SJCRH30 (cell line): ENCODE data around the gene HAND2. TPM values are rescaled to one million over a fixed set of nuclear protein-coding genes. Genes with fewer than 3 reads are reported as not detected.

Experiments
- DNase-seq, 2 experiments: peaks; one replicate each; pipeline ENCODE4 v3.0.0-alpha.2; 2015 to 2020
- H3K27ac ChIP-seq: fragments of 250-450 bp; sonication (Bioruptor Pico); 2 replicates; pipeline ENCODE4 v1.5.1; 2020; ENCODE audit warnings: mild to moderate bottlenecking, moderate library complexity
- H3K27me3 ChIP-seq: fragments of 250-450 bp; sonication (Bioruptor Pico); 2 replicates; pipeline ENCODE4 v1.5.1; 2020; ENCODE audit warnings: mild to moderate bottlenecking, moderate library complexity
- H3K36me3 ChIP-seq: fragments of 250-450 bp; sonication (Bioruptor Pico); 2 replicates; pipeline ENCODE4 v1.5.1; 2020; ENCODE audit warnings: mild to moderate bottlenecking, moderate library complexity
- H3K4me1 ChIP-seq: fragments of 250-450 bp; sonication (Bioruptor Pico); 2 replicates; pipeline ENCODE4 v1.5.1; 2020; ENCODE audit warnings: mild to moderate bottlenecking, moderate library complexity
- H3K4me3 ChIP-seq: fragments of 250-450 bp; sonication (Bioruptor Pico); 2 replicates; pipeline ENCODE4 v1.5.1; 2020; ENCODE audit warnings: mild to moderate bottlenecking, moderate library complexity
- H3K9me3 ChIP-seq: fragments of 250-450 bp; sonication (Bioruptor Pico); replicated peaks from 2 replicates; pipeline ENCODE4 v1.5.1; 2020; ENCODE audit warnings: mild to moderate bottlenecking, moderate library complexity
- total RNA-seq: library from RNA; depleted of rRNA; stranded (reverse); fragments of >200 nt; shearing (Covaris generic); gene quantifications from 2 replicates; pipeline ENCODE4 v1.2.3, GENCODE V29; 2014; rRNA removed

HAND2 gene
- 2.3 and 3.4 TPM in 2 replicates for total RNA-seq

DNA sequence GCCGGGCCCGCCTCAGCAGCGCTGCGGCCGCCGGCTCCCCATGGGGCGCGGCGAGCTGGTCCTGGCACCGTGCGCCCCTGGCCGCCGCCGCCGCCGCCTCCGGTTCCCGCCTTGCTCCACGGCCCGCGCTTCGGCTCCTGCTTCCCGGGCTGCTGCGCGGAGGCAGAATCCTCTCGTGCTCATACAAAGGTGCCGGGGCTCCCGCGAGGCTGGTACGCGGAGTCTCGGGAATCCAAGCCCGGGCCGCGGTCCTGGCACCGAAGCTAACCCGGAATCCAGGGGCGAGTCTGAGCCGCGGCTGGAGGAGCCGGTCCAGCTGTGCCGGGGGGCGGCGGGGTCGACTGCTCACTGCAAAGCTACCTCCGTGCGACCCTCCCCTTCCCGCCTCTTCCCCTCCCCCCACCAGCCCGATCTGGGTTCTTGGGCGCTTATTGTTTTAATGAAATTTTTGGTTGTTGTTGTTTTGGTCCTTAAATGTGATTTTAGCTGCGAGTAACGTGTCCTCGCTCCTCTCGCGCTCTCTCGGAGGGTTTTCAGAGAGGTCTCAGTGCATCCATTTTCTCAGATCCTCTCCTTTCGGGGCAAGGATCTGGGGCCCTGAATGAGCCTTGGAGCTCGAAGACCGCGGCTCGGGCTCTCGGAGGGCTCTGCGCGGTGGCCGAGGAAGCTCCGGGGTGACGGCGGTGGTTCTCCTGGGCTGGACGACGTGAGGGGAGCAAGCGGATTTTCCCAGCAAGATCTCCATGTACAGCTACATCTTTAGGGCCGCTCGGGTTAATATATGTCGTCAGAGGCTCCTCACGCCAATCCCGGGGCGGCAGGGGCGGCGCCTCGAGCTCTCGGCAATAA, at the start of gene HAND2:
Gene HAND2, minus strand, starts transcription at position 753 of the 849 bp plus-strand sequence. CDS start 940 bp downstream, outside the sequence.
- DNase-seq = peak; percentile 59 to 75
- peak within 1 kb of the TSS; percentile 67 for H3K27ac ChIP-seq
- H3K36me3 ChIP-seq = no peaks in the 10 kb centered on the region
- peak within 1 kb of the TSS; percentile 65 for H3K4me3 ChIP-seq
- H3K4me1 ChIP-seq = no peaks in the 10 kb centered on the region
- H3K27me3 ChIP-seq = no peaks in the 10 kb centered on the region
- no peaks in the 10 kb centered on the region for H3K9me3 ChIP-seq

DNA sequence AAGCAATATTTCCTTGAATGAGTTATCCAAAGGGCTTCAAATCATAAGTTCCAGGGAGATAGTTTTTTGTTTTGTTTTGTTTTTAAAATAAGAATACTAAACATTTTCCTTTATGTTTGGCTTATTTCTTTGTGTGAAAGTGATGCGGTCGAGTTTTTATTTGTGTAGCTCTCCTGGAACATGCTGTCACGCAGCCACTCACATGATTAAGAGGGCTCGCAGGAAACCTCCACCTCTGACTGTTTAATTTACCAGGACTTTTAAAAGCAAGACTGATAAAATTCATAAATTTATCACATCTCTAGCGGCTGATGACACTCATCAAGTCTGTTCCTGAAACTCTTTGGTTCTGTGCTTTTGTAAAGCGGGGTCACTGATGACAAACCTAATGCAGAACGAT, 48.9 kb upstream of the HAND2 start:
- no peaks in the 10 kb centered on the region for H3K36me3 ChIP-seq
- no peak overlapping the region for H3K4me3 ChIP-seq
- no peak for DNase-seq
- H3K9me3 ChIP-seq = no peaks in the 10 kb centered on the region
- no peaks in the 10 kb centered on the region for H3K27me3 ChIP-seq
- no peaks in the 10 kb centered on the region for H3K4me1 ChIP-seq
- no peak overlapping the region for H3K27ac ChIP-seq

DNA sequence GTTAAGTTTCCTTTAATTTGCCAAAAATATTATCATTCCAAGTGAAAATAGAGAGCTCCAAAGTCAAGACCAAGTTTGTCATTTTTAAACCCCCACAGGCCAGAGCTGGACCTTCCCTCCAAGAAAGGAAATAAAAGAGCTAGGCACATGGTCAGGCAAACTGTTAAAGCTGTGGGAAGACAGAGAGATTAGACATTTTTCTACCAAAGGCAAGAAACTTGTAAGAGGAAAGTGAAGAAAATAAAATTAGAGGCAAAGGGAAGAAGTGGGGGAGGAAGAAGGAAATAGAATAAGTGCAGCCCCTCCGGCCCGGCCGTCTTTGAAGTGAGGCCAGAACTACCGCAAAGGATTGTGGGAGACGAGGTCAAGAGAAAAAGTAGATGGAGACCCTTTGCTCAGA, 47.9 kb upstream of the HAND2 start:
- no peaks in the 10 kb centered on the region for H3K9me3 ChIP-seq
- H3K4me3 ChIP-seq = no peak overlapping the region
- no peaks in the 10 kb centered on the region for H3K36me3 ChIP-seq
- DNase-seq = no peak
- no peaks in the 10 kb centered on the region for H3K4me1 ChIP-seq
- no peaks in the 10 kb centered on the region for H3K27me3 ChIP-seq
- H3K27ac ChIP-seq = no peak overlapping the region

DNA sequence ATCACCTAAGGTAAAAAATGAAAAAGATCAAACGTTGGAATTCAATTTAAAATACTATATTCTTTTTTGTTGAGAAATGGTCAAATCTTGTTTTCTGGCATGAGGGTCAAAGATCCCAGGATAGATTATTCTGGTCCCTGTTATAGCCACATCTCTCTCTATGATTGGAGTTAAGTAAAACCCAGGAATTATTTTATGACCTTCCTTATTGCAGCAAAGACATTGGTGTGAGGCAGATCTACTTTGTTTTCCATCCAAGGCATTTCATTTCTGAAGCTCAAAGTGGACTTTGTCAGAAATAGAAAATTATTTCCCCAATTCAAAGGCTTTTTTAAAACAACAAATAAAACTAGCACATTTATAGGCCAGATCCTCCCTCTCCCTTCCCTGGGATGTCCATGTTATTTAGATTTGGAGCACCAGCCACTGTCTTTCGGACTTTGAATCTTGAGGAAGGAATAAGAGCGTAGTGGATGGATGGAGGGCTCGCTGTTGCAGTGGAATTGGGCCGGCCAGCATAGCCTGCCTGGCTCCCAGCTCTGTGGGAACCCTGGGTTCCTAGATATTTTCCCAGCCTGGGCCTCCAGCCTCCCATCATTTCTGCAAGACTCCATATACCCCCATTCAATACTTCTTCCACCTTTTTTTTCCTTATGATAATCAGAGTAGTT, 45.6 kb upstream of the HAND2 start:
- Histone ChIP-seq H3K9me3 (no peaks in the 10 kb centered on the region), H3K4me1 (no peaks in the 10 kb centered on the region), H3K4me3 (no peak overlapping the region), H3K27ac (no peak overlapping the region), H3K27me3 (no peaks in the 10 kb centered on the region), H3K36me3 (no peaks in the 10 kb centered on the region)
- no peak for DNase-seq

DNA sequence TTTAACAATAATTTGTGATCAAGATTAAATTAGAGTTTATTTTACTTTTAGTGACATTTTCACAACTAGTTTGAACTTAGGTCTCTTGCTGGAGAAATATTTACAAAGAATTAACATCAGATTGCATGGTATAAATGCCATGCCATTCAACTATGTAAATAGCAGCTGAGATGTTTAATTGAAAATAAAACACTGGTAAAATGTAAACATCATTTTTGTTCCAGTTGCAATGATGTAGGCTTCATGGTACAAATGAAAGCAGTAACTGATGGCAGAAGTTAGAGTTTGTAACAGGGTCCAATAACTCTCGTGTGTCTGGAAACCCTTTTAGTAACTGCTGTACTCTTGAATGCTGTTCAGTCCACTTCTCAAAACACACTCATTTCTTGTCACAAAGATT, 43.7 kb upstream of the HAND2 start:
- no peaks in the 10 kb centered on the region for H3K9me3 ChIP-seq
- no peaks in the 10 kb centered on the region for H3K27me3 ChIP-seq
- H3K36me3 ChIP-seq = no peaks in the 10 kb centered on the region
- DNase-seq = no peak
- H3K4me3 ChIP-seq = no peak overlapping the region
- H3K27ac ChIP-seq = no peak overlapping the region
- H3K4me1 ChIP-seq = no peaks in the 10 kb centered on the region

DNA sequence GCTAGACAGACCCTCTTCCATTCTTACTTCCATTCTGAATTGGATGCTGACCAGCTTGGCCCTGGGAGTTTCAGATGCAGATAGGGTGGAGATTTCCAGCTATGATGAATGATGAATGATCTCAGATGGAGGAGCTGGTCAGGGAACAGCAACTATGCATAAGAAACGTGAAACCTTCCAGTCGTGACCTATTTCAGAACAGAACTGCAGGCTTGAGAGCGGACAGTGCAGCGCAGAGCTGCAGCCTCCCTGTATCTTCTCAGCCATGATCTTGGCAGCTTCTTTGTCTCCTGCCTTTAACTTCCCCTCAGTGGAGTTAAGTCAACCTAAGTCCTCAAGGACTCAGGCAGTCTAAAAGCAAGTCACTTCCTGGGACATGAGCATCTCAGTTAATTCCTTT, 43.3 kb upstream of the HAND2 start:
- H3K4me1 ChIP-seq = no peaks in the 10 kb centered on the region
- H3K9me3 ChIP-seq = no peaks in the 10 kb centered on the region
- H3K27me3 ChIP-seq = no peaks in the 10 kb centered on the region
- H3K36me3 ChIP-seq = no peaks in the 10 kb centered on the region
- no peak for DNase-seq
- no peak overlapping the region for H3K27ac ChIP-seq
- H3K4me3 ChIP-seq = no peak overlapping the region

DNA sequence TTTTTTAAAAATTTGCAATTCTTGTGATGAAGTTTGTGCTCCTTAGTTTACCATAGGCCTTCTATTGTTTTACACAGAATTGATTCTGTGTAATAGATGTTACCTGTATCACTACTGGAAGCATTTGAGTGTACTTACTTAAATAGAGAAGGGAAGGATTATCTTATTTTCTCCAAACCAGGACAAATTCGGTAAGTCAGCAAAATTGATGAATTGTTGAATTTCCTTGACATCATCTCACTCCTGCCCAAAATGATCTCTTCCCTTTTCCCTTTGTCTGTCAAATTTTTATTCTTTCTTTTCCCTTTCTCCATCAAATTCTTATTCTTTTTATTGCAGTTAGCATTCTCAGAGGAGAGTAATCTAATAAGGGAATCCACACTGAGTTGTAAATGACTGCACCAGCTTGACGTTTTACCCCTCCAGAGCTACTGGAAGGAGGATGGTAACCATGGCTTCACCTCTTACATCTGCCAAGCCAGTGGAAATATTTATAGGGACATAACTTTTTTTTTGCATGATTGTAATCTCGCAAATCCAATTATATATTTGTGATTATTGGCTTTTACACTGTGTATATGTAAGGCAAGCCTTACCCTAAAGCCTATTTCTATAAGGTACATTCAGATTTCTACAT, 42.6 kb upstream of the HAND2 start:
- no peaks in the 10 kb centered on the region for H3K4me1 ChIP-seq
- no peaks in the 10 kb centered on the region for H3K27me3 ChIP-seq
- H3K9me3 ChIP-seq = no peaks in the 10 kb centered on the region
- H3K36me3 ChIP-seq = no peaks in the 10 kb centered on the region
- no peak for DNase-seq
- no peak overlapping the region for H3K27ac ChIP-seq
- no peak overlapping the region for H3K4me3 ChIP-seq

DNA sequence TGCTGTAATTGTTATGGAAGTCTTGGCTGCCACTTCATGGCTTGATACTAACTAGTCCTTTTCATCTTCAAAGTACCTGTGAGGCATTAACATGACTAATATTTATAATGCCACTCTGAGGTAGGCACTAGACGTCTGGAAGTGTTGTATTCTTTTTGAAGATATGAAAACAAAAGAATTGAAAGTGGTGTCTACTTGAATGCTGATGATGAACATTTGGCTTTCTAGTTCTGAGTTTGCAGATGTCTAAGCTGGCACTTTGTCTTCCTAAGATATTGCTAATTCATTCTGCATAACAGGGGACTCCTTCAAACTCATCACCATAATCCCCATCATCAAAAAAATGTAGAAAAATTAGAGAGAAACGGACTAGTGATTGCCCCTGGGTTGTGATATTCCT, 41.6 kb upstream of the HAND2 start:
- H3K27ac ChIP-seq = no peak overlapping the region
- no peaks in the 10 kb centered on the region for H3K9me3 ChIP-seq
- no peak for DNase-seq
- no peaks in the 10 kb centered on the region for H3K27me3 ChIP-seq
- H3K36me3 ChIP-seq = no peaks in the 10 kb centered on the region
- H3K4me3 ChIP-seq = no peak overlapping the region
- no peaks in the 10 kb centered on the region for H3K4me1 ChIP-seq

DNA sequence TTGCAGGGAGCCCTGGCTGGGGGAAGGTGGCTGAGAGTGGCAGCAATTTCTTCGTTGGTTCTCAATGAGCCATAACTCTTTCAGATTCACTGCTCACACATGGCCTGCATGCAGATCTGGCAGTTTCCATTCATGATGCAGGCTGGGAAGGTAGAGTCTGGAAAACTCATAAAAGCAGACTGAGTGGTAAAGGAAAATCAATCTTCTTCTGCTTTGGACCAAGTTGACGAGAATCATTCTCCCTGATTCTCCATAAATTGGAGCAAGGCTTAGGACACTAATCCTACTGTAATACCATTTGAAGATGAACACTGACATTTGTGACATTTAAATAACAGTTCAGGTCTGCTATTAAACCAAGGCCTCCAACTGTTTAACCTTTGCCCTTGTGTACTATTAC, 35.3 kb upstream of the HAND2 start:
- DNase-seq = no peak
- H3K4me3 ChIP-seq = no peak overlapping the region
- no peaks in the 10 kb centered on the region for H3K36me3 ChIP-seq
- H3K27ac ChIP-seq = no peak overlapping the region
- no peaks in the 10 kb centered on the region for H3K27me3 ChIP-seq
- H3K9me3 ChIP-seq = no peaks in the 10 kb centered on the region
- H3K4me1 ChIP-seq = no peaks in the 10 kb centered on the region

DNA sequence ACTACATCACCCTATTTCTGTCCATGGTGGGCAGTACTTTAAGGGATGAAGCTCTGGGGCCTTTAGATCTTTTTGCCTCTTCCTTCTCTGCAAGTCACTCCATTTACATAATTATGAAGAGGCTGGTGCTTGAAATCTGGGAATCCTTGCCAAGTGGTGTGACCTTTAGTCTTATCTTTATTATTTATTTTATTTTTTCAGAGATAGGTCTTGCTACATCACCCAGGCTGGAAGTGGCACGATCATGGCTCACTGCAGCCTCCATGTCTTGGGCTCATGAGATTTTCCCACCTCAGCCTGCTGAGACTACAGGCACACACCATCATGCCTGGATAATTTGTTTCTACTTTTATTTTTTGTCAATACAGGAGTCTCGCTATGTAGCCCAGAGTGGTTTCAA, 34.4 kb upstream of the HAND2 start:
- Histone ChIP-seq H3K27ac (no peak overlapping the region), H3K27me3 (no peaks in the 10 kb centered on the region), H3K4me1 (no peaks in the 10 kb centered on the region), H3K4me3 (no peak overlapping the region), H3K9me3 (no peaks in the 10 kb centered on the region), H3K36me3 (no peaks in the 10 kb centered on the region)
- DNase-seq = no peak

DNA sequence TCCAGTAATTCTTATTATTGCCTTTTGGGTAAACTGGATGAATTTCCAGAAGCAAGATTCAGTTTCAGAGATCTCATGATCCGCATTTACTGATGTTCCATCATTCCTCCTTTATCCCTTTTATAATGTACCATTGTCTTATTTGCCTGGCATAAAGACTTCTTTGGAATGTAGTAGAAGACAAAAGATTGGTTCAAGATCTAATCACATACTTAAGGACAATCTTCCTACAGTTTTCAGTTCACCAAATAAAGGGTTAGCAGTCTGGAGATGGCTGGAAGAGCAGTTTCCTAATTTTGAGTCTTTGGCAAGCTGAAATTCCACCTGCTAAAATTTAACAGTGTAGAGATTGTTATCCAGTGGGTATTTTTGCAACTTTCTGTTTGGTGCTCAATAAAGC, 30.9 kb upstream of the HAND2 start:
- Histone ChIP-seq H3K27ac (no peak overlapping the region), H3K9me3 (no peaks in the 10 kb centered on the region), H3K27me3 (no peaks in the 10 kb centered on the region), H3K4me1 (no peaks in the 10 kb centered on the region), H3K4me3 (no peak overlapping the region), H3K36me3 (no peaks in the 10 kb centered on the region)
- DNase-seq = no peak

DNA sequence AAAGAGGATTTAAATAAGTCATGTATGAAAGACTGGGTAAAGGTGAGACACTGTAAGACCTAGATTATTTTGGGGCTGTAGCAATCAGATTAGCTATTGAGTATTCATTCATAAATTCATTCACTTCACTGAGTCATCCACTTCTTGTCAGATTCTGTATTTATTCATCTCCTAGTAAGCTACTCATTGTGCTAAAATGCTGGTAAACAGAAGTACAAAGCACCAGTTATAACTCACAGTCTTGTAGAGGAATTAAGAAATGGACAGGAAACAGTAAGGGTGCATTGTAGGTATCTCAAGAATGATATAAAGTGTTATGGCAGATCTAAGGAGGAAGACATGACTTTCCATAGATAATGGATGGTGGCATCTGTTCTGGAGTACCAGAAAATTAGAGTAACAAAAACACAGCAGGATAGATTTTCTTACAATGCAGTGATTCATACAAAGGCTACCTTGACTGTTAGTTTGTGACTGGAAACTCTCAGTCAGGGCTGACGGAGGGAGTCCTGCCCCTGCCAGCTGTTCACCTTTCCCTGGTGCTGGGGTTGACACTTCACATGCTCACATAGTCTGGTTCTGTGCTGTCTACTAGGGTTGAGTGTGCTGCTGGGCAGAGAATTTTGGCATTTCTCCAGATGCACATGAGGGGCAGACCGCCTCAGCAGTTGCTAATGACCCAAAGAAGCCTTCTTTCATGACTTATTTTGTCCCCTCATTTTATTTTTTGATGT, 26.5 kb upstream of the HAND2 start:
- H3K4me1 ChIP-seq = no peaks in the 10 kb centered on the region
- H3K27me3 ChIP-seq = no peaks in the 10 kb centered on the region
- no peak overlapping the region for H3K4me3 ChIP-seq
- H3K36me3 ChIP-seq = no peaks in the 10 kb centered on the region
- H3K9me3 ChIP-seq = no peaks in the 10 kb centered on the region
- no peak overlapping the region for H3K27ac ChIP-seq
- peak; percentile 8 to 38 for DNase-seq

DNA sequence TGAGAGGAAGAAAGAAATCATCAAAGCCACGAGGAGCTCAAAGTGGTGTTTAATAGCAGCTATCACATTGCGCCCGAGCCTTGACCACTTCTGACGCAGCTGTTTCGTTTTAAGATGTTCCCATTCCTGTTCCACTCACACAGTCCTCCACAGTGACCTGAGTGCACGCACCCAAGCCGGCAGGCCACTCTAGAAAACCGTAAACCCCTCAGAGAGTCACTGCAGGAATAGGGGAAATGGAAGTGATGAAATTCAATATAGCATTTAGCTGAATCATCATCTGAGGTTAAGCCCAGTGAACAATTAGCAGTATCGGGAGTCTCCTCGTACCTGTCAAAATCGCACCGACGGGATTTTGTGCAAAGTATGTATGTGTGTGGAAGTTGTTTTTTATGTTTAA, 17.9 kb upstream of the HAND2 start:
- Histone ChIP-seq H3K36me3 (no peaks in the 10 kb centered on the region), H3K9me3 (no peaks in the 10 kb centered on the region), H3K4me3 (no peak overlapping the region), H3K27ac (no peak overlapping the region), H3K4me1 (no peaks in the 10 kb centered on the region), H3K27me3 (no peaks in the 10 kb centered on the region)
- DNase-seq = peak in 1 of 2 experiments; percentile 35

DNA sequence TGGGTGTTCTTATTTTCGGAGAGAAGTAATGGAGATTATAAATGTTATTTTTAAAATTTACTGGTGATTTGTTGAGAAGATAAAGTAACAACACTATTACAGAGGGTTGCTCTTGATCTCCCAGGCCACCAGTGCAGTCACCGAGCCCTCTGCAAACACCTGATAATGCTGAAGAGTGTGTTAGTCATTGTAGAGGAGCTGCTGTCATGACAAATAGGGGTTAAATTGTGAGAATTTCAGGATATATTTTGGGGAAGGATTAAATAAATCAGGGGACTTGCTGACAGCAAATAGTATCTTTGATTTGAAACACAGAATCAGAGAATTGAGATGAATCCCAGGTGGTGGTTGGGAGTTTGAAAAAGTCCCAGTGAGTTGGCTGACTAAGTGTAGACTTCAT, 16.7 kb upstream of the HAND2 start:
- no peak for DNase-seq
- no peaks in the 10 kb centered on the region for H3K9me3 ChIP-seq
- no peak overlapping the region for H3K4me3 ChIP-seq
- H3K36me3 ChIP-seq = no peaks in the 10 kb centered on the region
- H3K27me3 ChIP-seq = no peaks in the 10 kb centered on the region
- no peak overlapping the region for H3K27ac ChIP-seq
- no peaks in the 10 kb centered on the region for H3K4me1 ChIP-seq

DNA sequence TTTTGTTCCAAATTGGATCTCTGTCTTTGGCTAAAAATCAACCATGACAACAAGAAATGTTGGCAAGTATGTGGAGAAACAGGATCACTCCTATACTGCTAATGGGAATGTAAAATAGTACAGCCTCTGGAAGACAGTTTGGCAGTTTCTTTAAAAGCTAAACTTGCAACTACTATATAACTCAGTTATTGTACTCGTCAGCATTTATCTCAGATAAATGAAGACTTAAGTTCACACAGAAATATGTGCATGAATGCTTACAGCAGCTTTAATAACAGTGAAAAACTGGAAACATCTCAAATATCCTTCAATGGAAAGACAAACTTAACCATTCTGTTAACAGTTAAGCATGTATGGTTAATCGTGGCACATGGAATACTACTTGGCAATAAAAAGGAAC, 15.4 kb upstream of the HAND2 start:
- Histone ChIP-seq H3K27ac (no peak overlapping the region), H3K4me1 (no peaks in the 10 kb centered on the region), H3K36me3 (no peaks in the 10 kb centered on the region), H3K4me3 (no peak overlapping the region), H3K9me3 (no peaks in the 10 kb centered on the region), H3K27me3 (no peaks in the 10 kb centered on the region)
- DNase-seq = no peak
